Activated CD8-positive, alpha-beta memory T cell treated with anti-CD3 and anti-CD28 coated beads for 24 hours (primary cell): ENCODE data around the gene MUC20.
"Not testable (repeated sequence)": the region's sequence is repeated elsewhere in the genome, so short reads cannot be mapped to it uniquely, and the experiment has no call there.

Experiments
- DNase-seq: peaks from one replicate; pipeline ENCODE4 v3.0.0-alpha.2; 2020

MUC20 gene

DNA sequence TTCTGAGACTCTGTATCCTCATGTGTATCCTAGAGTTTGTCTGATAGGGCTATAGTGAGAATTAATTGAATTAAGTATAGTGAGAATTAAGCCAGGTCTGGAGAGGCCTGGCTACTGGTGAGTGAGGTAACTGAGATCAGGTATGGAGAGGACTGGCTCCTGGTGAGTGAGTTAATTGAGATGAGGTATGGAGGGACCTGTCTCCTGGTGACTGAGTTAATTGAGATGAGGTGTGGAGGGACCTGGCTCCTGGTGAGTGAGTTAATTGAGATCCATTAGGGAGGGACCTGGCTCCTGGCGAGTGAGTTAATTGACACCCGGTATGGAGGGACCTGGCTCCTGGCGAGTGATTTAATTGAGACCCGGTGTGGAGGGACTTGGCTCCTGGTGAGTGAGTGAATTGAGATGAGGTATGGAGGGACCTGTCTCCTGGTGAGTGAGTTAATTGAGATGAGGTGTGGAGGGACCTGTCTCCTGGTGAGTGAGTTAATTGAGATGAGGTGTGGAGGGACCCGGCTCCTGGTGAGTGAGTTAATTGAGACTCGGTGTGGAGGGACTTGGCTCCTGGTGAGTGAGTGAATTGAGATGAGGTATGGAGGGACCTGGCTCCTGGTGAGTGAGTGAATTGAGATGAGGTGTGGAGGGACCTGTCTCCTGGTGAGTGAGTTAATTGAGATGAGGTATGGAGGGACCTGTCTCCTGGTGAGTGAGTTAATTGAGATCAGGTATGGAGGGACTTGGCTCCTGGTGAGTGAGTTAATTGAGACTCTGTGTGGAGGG is 10.5 kb upstream of the MUC20 start:
- DNase-seq: not testable (repeated sequence)

DNA sequence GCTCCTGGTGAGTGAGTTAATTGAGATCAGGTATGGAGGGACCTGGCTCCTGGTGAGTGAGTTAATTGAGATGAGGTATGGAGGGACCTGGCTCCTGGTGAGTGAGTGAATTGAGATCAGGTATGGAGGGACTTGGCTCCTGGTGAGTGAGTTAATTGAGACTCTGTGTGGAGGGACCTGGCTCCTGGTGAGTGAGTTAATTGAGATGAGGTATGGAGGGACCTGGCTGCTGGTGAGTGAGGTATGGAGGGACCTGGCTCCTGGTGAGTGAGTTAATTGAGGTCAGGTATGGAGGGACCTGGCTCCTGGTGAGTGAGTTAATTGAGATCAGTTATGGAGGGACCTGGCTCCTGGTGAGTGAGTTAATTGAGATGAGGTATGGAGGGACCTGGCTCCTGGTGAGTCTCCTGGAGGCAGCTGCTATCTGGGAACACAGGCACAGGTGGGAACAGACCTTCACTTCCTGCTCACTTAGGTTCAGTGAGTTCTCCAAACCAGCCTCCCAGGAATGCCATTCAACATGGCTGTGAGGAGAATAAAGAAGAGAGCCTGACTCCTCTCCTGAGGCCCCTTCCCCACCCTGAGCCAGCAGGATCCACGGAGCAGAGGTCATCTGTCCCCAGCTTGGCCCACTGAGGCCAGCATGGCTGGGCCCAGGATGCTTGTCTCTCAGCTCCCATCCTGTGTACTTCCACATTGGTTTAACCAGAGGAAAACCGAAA is 9.5 kb upstream of the MUC20 start:
- DNase-seq: not testable (repeated sequence)

DNA sequence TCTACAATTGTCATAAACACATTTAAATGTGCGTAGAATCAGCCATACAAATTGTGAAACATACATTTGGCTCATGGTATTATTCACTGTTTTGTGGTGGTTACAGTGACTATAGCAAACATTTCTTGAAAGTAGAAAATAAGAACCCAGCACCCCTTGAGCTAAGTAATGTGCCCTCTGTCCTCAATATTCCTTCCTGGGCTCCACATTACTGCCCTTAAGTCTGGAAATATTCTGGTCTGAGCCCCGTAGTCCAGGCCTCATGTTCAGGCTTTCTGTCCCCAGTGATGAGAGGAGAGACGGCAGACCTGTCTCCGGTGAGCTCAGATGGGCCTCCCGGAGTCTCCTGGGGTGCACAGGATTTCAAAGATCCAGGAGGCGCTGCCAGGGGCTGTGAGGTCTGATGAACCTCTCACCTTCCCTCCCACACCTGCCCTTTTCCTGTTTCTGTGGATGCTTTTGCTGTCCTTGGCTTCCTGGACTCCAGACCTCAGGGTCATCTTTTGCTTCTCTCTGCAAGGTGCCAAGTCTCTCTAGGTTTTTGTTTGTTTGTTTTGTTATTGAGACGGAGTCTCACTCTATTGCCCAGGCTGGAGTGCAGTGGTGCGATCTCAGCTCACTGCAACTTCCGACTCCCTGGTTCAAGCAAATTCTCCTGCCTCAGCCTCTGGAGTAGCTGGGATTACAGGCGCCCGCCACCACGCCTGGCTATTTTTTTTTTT is 8.8 kb upstream of the MUC20 start:
- DNase-seq: no peak

DNA sequence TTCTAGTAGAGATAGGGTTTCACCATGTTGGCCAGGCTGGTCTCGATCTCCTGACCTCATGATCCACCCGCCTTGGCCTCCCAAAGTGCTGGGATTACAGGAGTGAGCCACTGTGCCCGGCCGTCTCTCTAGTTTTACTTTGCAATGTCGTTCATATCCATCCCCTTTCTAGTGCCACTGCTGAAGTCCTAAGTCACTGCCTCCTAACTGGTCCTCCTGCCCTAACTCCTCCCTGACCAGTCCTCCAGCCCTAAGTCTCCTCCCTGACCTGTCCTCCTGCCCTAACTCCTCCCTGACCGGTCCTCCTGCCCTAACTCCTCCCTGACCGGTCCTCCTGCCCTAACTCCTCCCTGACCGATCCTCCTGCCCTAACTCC is 8.3 kb upstream of the MUC20 start:
- DNase-seq: not testable (repeated sequence)

DNA sequence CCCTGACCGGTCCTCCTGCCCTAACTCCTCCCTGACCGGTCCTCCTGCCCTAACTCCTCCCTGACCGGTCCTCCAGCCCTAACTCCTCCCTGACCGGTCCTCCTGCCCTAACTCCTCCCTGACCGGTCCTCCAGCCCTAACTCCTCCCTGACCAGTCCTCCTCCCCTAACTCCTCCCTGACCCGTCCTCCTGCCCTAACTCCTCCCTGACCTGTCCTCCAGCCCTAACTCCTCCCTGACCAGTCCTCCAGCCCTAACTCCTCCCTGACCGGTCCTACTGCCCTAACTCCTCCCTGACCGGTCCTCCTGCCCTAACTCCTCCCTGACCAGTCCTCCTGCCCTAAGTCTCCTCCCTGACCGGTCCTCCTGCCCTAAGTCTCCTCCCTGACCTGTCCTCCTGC is 7.6 kb upstream of the MUC20 start:
- not testable (repeated sequence) for DNase-seq

DNA sequence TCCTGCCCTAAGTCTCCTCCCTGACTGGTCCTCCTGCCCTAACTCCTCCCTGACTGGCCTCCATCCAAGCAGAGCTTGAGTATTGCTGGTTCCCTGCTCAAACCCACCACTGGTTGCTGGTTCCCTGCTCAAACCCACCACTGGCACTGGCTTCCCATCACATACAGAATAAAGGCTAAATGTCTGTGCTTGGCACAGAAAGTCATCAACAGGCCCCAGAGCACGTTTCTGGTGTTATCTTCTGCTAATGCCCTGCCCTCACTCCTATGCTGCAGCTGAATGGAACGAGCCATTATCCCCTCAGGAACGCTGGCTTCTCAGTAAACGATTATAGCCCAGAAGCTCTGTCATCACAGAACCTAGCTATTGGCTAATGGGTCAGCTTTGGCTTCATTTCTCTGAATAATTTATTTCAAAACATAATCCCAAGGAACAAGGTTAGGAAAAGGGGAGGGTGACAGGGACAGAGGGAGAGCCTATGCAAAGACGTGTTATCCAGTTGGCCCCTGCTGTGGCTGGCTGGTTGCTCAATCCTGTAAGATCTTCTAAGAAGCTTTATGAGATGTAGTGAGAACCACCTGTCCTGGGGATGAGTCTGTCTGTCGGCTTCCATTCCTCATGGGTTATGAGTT is 6.3 kb upstream of the MUC20 start:
- no peak for DNase-seq

DNA sequence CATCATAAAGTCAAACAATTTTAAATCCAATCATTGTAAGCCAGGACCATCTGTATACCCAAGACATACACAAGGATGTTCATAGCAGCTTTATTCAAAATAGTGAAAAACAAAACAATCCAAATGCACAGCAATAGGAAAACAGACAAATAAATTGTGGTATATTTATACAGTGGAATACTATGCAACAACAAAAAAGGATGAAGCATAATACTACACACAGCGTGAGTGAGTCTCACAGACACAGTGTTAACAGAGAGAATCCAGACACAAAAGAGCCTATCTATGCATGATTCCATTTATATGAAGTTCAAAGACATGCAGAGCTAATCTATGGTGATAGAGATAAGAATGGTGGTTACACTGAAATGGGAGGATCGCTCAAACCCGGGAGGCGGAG is 5.6 kb upstream of the MUC20 start:
- no peak for DNase-seq

DNA sequence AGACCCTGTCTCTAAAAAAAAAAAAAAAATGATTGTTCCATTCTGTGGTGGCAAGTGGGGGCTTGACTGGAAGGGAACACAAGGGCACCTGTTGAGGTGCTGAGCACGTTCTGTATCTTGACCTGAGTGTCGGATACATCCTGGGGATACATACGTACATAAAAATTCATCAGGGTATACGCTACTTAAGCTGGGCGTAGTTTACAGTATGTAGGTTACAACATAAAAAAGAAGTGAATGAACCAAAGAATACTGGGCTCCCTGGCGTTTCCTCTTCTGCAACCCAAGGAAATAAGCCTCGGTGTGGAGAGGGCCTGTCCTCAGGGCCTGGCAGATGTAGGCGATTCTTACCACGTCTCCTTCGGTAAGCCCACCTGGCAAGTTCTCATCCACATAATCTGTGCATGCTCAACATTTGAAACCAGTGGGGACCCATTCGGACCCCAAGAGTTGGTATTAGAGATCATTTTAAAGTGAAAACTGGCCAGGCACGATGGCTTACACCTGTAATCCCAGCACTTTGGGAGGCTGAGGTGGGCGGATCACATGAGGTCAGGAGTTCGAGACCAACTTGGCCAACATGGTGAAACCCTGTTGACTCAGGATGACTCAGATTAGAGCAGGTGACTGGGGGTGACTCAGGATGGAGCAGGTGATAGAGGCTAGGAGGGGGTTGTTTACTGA is 5.1 kb upstream of the MUC20 start:
- no peak for DNase-seq

DNA sequence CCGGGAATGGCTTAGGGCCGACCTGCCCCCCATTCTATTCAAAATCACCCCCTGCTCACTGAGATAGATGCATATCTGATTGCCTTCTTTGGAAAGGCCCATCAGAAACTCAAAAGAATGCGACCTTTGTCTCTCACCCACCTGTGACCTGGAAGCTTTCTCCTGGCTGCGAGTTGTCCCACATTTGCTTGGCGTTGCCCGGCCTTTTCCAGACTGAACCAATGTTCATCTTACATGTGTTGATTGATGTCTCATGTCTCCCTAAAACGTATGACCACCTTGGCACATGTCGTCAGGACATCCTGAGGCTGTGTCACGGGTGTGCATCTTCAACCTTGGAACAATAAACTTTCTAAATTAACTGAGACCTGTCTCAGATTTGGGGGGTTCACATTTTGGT is 3.4 kb upstream of the MUC20 start:
- DNase-seq: no peak

DNA sequence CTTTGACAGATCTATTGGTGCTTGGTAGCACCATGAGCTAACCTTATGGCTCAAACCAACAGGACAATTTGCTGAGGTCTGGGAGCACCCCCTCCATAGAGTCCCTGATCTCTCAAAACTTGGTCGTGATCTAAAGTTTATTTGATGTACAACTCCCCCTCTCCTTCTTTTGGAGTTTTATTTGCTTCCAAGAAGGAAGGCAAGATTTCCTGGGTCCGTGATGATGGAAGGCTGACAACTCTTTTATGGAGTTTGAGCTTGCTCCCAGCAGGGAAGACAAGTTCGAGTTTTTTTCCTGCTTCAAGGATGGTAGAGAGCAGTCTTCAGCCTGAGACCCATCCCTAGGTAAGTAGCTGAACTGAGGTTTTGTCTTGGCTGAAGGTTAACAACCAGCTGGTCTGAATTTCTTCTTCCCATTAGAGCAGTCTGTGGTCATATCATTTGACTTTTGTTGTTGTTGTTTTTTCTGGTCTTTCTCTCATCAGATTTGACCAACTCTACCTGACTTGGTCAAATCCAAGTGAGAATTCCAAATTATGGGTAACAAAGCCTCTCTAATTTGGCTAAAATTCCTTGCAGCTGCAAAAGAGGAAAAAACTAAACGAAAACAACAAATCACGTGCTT is 2.8 kb upstream of the MUC20 start:
- DNase-seq: no peak

DNA sequence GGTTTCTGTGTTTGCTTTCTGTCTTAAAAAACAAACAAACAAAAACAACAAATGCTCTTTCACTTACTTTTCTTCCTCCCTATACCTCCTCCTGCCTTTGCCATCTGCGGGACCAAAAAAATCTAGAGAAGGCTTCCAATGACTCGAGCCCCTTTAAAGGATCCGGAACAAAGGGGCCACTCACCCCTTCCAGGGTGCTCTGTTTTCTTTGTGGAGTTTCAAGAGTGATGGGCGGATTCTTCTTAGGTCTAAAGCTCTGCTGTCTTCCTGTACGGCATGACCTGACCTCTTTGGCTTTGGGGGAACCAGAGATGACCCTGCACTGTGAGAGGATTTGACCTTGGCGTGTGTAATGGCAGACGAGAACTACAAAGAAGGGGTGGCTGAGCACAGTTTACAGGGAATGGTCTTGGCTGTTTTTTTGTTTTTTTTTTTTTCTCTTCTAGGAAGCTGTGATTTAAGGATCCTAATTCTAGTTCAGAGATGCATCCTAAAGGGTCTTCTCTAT is 2.2 kb upstream of the MUC20 start:
- no peak for DNase-seq

DNA sequence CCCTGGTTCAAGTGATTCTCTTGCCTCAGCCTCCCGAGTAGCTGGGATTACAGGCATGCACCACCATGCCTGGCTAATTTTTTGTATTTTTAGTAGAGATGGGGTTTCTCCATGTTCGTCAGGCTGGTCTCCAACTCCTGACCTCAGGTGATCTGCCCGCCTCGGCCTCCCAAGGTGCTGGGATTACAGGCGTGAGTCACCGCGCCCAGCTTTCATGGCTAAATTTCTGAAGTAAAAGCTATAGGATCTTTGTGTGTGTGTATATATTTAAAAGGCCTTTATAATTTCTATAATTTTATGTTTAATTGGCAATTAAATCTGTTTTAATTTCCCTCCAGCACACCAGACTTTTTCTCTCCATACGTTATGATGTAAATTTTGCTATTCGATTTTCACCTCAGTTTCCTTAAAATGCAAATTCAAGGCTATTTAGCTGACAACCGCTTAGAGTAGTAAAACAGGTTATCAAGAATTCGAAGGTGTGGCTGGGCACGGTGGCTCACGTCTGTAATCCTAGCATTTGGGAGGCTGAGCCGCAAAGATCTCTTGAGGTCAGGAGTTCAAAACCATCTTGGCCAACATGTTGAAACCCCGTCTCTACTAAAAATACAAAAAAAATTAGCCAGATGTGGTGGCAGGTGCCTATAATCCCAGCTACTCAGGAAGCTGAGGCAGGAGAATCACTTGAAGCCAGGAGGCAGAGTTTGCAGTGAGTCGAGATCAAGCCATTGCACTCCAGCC is 1.1 kb upstream of the MUC20 start:
- not testable (repeated sequence) for DNase-seq

DNA sequence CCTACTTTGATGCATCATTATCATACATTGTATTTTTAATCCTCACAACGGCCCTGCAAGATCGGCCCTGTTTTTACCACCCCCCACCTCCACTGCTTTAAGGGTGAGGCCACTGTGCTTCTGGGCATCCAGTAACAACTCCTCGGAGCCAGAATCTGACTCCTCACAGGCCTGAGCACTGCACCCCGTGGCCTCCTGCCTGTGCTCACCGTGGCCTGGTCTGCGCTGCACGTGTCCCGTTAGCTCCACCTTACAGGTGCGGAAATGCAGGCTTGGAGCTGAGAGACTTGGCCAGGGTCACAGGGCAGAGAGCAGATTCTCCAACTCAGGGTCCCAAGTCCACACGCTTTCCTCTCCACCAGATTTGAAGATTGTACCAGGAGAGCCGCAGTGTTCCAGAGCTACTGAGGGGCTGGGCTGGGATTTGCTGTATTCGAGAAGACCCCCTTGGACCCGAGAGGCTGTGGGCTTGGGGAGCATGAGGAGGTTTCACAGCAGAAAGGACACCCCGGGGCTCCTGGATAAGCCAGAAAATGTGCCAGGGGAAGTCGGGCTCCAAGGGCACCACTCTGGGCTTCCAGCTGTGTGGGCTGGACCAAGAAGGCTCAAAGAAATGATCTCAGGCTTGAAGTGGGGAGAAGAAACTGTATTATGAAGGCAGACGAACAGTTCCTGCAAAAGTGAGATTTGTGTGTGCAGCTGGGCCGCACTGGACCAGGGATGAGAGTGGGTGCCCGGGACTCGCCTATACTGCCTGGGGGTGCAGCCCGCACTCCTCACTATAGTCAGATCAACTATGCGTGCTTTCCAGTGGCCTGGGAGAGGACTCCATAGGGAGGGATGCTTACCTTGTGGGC is 1.6 kb downstream of the MUC20 start:
- not testable (repeated sequence) for DNase-seq

DNA sequence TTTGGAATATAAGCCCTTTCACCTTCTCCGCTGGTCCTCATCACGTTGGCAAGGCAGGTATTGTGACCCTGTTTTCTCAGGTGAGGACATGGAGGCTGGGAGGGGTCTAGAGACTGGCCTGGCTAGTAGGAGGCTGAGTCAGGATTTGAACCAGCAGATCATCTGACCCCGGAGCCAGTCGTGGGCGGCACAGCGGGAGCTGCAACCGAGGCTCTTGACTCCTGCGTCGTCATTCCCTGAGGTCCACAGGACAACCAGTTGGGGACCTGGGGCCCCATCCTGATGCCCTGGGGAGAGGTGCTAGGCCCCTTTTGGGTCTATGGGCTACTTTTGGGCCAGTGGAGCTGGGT is 2.2 kb downstream of the MUC20 start:
- not testable (repeated sequence) for DNase-seq

DNA sequence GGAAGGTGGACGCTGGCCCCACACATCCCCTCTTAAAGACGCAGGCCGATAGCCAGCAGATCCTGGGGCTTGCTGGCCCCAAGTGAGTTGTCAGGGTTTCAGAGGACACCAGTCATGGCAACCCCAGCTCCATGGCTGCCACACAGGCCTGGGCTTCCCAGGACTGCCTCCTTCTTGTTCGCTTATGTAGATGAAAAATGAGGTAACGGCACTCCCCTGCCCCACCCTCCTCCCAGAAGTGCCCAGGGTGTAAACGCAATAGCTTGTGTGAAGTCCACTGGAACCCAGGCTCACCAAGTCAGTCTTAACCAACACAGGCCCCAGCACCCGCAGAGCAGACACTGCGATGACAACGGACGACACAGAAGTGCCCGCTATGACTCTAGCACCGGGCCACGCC is 3.6 kb downstream of the MUC20 start:
- DNase-seq: not testable (repeated sequence)

DNA sequence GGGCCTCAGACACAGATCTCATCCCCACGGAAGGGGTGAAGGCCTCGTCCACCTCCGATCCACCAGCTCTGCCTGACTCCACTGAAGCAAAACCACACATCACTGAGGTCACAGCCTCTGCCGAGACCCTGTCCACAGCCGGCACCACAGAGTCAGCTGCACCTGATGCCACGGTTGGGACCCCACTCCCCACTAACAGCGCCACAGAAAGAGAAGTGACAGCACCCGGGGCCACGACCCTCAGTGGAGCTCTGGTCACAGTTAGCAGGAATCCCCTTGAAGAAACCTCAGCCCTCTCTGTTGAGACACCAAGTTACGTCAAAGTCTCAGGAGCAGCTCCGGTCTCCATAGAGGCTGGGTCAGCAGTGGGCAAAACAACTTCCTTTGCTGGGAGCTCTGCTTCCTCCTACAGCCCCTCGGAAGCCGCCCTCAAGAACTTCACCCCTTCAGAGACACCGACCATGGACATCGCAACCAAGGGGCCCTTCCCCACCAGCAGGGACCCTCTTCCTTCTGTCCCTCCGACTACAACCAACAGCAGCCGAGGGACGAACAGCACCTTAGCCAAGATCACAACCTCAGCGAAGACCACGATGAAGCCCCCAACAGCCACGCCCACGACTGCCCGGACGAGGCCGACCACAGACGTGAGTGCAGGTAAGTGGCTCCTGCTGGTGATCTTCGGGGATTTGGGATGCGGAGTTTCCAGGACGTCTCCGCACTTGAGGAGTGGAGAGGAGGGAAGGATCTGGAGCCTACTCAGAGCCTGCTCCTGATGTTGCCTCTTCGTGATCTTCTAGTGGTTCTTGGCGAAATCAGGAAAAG is 5.3 kb downstream of the MUC20 start:
- DNase-seq: not testable (repeated sequence)

DNA sequence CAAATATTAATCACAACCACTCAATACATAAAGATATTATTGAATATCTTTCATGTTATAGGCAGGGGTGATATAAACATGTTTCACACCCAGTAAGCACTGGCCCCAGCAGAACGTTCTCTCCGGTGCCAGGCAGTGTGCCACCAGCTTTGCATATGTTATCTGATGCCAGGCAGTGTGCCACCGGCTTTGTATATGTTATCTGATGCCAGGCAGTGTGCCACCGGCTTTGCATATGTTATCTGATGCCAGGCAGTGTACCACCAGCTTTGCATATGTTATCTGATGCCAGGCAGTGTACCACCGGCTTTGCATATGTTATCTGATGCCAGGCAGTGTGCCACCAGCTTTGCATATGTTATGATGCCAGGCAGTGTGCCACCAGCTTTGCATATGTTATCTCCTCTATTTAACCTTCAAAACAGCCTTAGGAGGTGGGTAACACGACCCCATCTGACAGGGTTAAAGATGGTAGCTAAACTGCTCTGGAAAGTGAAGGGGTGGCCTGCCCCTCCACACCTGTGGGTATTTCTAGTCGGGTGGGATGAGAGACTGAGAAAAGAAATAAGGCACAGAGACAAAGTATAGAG is 6.9 kb downstream of the MUC20 start:
- DNase-seq: no peak

DNA sequence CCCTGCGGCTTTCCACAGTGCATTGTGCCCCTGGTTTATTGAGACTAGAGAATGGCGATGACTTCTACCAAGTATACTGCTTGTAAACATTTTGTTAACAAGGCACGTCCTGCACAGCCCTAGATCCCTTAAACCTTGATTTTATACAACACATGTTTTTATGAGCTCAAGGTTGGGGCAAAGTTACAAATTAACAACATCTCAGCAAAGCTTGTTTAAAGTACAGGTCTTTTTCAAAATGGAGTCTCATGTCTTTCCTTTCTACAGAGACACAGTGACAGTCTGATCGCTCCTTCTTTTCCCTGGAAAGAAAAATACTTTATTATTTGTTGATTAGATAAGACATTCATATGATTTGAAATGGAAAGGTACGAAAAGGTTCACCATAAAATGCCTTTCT is 8.0 kb downstream of the MUC20 start:
- DNase-seq: not testable (repeated sequence)
